HG03460 (cell line): ENCODE measurements around the gene RAD54L2.
A peak's percentile ranks its signal among the peaks of the same experiment; 100 is the strongest.
"Not testable (repeated sequence)": the region's sequence is repeated elsewhere in the genome, so short reads cannot be mapped to it uniquely, and the experiment has no call there.

Experiments used
- ATAC-seq: cut with Tn5 transposase; IDR thresholded peaks from one replicate; pipeline ENCODE4 v1.9.1; 2021; ENCODE audit not compliant: unreplicated experiment

The RAD54L2 gene

GRCh38 chr3:51538459-51539290 lies at the start of gene RAD54L2:
RAD54L2 (plus strand) TSS chr3:51538719; CDS start chr3:51590421, 51,702 bp downstream.
- ATAC-seq: peak; percentile 62

- ATAC-seq: peak; percentile 61
These were observed 39.4 kb upstream of the RAD54L2 start for GRCh38 chr3:51498876-51499738.

DNA sequence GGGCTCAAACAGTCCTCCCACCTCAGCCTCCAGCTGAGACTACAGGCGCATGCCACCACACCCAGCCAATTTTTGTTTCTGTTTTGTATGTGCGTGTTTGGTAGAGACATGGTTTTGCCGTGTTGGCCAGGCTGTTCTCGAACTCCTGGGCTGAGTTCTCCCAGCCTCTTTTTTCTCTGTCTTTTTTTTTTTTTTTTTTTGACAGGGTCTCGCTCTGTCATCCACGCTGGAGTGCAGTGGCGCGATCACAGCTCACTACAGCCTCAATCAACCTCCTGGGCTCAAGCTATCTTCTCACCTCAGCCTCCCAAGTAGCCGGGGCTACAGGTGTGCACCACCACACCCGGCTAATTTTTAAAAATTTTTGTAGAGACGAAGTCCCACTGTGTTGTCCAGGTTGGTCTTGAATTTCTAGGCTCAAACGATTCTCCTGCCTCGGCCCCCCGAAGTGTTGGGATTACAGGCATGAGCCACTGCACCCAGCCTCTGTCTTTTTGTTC lies 37.8 kb upstream of the RAD54L2 start:
- no peak for ATAC-seq

DNA sequence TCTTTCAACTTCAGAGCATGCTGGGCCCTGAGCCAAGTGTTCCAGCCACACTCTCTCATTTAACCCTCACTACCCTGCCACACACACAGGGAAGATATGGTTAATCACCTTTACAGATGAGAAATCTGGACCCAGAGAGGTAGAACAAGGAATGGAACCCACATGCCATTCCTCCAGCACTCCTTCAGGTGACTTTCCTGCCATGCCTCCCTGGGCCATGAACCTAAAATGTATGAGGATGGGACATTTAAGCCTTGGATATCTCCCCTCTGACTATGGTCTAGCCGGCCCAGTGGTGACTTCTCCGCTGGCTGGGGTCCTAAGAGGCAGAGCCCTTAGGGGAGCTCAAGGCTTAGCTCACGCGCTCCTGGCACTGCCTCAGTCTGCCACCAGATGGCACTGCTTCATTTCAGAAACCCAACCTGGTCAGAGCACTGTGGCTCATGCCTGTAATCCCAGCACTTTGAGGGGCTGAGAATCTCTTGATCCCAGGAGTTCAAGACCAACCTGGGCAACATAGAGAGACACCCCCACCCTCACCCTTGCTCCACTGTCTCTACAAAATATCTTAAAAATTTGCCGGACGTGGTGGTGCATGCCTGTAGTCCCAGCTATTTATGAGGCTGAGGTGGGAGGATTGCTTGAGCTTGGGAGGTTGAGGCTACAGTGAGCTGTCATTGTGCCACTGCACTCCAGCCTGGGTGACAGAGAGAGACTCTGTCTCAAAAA lies 36.5 kb upstream of the RAD54L2 start:
- ATAC-seq: no peak

DNA sequence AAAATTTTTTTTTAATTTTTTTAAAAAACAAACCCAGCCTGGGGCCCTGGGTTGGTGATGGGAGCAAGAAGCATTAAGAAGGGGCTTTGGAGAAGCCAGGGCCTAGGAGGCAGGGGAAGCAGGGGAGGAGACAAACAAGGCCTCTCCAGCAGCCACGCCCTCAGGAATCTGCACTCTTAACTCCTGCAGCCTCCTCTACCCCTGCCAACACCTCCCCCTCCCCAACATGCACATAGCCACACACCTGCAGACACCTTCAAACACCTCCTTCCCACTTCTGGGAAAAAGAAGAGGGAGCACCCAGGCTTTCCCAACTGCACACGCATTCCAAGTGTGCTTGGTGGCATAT lies 36.0 kb upstream of the RAD54L2 start:
- no peak for ATAC-seq

- ATAC-seq: no peak
These were observed 35.5 kb upstream of the RAD54L2 start for GRCh38 chr3:51503007-51503406.

DNA sequence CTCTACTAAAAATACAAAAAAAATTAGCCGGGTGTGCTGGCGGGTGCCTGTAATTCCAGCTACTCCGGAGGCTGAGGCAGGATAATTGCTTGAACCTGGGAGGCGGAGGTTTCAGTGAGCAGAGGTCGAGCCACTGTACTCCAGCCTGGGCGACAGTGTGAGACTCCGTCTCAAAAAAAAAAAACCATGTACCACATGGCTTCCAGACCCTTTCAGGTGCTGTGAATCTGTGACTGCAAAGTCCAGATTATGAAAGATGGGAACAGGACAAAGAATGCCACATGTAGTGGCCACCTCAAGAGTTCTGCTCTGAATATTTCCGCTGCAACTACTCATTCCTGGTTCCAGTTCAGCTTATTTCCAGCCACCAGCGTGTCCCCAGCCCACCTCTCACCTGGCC lies 30.3 kb upstream of the RAD54L2 start:
- ATAC-seq: no peak

- no peak for ATAC-seq
These were observed 27.5 kb upstream of the RAD54L2 start for GRCh38 chr3:51510996-51511395.

- ATAC-seq: no peak
These were observed 24.3 kb upstream of the RAD54L2 start for GRCh38 chr3:51514210-51514609.

GRCh38 chr3:51519848-51520247 lies 18.7 kb upstream of the RAD54L2 start:
- ATAC-seq: no peak

DNA sequence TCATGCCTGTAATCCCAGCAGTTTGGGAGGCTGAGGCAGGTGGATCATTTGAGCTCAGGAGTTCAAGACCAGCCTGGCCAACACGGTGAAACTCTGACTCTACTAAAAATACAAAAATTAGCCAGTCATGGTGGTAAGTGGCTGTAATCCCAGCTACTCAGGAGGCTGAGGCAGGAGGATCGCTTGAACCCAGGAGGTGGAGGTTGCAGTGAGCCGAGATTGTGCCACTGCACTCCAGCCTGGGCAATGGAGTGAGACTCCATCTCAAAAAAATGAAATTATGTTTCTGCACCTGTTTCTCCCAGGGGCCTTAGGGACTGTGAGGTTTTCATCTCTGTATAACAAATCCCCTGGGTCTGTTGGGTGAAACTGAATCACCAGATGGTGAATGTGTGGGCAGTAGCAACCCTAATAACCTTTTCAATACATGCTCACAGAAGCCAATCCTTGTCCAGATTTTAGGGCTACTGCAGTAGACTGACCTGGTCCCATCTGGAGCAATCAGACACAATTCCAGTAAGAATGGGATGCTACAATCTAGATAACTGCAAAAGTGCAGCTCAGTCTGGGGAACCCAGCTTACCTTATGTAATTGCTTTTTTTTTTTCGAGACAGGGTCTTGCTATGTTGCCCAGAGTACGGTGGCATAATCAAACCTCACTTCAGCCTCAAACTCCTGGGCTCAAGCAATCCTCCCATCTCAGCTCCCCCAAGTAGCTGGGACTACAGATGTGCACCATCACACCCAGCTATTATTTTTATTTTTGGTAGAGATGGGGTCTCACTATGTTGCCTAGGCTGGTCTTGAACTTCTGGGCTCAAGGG lies 17.4 kb upstream of the RAD54L2 start:
- ATAC-seq: peak; percentile 85

GRCh38 chr3:51522273-51522962 lies 16.1 kb upstream of the RAD54L2 start:
- no peak for ATAC-seq

- not testable (repeated sequence) for ATAC-seq
These were observed 13.6 kb upstream of the RAD54L2 start for GRCh38 chr3:51524874-51525273.

DNA sequence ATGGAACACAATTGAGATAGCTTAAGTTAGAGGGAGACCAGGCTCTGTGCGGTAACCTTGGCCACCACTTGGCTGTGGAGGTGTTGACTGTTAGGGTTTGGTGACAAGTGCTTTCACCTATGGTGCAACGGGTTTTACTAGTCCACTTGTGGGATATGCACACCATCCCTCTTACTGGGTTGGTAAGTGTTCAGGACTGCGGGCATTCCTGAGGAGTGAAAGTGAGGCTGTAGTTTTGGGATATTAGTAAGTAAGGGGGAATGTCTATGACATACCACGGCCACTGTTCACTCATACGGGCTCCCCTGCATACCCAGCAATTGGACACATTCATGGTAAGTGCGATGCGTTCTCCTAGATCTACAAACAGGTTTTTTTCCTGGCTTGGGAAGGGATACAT lies 8.0 kb upstream of the RAD54L2 start:
- no peak for ATAC-seq

- ATAC-seq: no peak
These were observed 3.1 kb upstream of the RAD54L2 start for GRCh38 chr3:51535146-51536019.

DNA sequence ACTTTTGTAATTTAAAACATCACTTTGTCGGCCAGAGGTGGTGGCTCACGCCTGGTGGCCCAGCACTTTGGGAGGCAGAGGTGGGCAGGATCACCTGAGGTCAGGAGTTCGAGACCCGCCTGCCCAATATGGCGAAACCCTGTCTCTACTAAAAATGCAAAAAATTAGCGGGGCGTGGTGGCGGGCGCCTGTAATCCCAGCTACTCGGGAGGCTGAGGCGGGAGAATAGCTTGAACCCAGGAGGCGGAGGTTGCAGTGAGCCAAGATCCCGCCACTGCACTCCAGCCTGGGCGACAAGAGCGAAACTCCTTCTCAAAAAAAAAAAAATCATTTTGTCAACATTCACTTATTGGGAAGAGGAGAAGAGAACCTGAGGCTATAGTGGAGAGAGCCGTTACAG lies 888 bp upstream of the RAD54L2 start:
- not testable (repeated sequence) for ATAC-seq

DNA sequence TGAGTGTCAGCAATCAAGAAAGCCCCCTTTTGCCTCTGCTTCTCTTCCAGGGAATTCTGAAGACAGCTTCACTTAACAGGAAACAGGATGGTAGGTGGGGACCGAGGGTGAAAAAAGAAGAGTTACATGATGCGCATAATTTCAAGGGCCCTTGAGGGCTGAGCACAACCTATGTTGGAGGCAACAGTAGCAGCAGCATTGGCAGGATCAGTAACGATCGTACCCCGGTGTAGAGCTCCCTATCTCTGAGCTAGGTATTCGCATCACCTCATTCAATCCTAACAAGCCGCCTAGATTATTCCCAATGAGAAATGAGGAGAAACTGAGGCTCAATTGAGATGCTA lies 432 bp upstream of the RAD54L2 start:
- ATAC-seq: no peak

DNA sequence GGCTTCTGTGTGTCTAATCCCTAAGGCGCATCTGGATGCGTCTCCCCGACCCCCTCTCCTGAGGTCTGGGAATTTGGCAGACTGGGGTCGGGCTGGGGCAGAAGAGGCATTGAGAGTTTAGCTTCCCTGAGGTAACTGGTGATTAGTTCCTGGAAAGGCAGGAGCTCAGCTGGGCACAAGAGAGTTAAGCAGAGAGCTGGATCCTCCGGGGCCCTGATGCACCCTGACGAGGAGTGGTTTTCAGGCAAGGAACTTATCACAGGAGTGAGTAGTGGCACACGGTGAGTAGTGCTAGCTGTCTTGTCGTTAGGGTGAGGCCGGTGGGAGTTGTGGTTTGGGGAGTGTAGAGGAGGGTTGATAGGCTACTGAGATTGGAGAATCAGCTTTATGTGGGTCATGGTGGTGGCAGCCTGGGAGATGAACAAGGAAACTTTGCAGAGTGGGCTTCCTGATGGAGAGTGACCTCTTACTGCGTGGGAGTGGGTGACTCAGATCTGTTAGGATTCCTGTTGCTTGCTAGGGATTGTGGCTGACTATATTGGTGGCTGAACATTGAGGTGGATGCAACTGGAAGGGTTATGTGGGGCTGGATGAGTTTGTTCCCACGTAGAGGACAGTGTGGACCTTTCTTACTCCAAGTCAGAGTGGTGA lies 897 bp downstream of the RAD54L2 start:
- ATAC-seq: peak; percentile 23
